ENCODE data around the gene CEACAM21. TPM values are rescaled to one million over a fixed set of nuclear protein-coding genes. Genes with fewer than 3 reads are reported as not detected.

The CEACAM21 gene
- polyA plus RNA-seq, 3 donors = 2.1 to 6.4 (median 4.1) TPM

DNA sequence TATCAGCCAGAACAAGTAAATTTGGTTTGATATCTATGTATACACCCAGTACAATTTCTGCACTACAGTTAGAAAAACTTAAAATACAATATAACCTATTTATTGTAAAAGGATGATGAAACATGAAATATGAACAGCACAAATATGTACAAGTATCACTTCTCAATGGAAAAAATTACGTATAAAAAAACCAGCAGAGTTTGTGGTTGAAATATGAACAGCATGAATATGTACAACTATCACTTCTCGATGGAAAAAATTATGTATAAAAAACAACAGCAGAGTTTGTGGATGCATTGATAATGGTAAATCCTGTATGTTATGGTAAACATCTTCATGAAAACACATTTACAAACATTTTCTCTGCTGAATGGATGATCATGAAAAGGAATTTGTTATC, 32.4 kb upstream of the CEACAM21 start:
- intact Hi-C loops (cut with micrococcal nuclease) = no loop called here
- no peaks in the 10 kb centered on the region for H3K9me3 Mint-ChIP-seq
- WGBS (ENCODE audit: insufficient coverage) = no CpG with 5 or more reads among the region's 2 CpGs
- Histone ChIP-seq H3K9ac (ENCODE audit: insufficient read depth, low read length, poor library complexity, severe bottlenecking) (no peak overlapping the region), H2AFZ (ENCODE audit: insufficient read depth, low read depth, low read length, poor library complexity, severe bottlenecking) (no peak overlapping the region), H4K20me1 (ENCODE audit: insufficient read depth, low read length) (no peaks in the 10 kb centered on the region), H3K4me1 (ENCODE audit: control insufficient read depth in 1 of 2, insufficient read depth in 2 of 2, low read length in 2 of 2) (peaks cover 48 to 63% of the 10 kb centered on the region in 2 donors), H3K4me2 (replicated peaks; ENCODE audit: extremely low read depth, low read length, poor library complexity, severe bottlenecking) (no peak overlapping the region), H3K27ac (ENCODE audit: low read depth in 1 of 2, low read length in 2 of 2) (no peak overlapping the region), H3K9me3 (replicated peaks in 1 of 2; ENCODE audit: control insufficient read depth in 1 of 2, insufficient read depth in 1 of 2, low read length in 2 of 2) (no peaks in the 10 kb centered on the region), H3K79me2 (ENCODE audit: insufficient read depth, low read length) (peaks cover 3% of the 10 kb centered on the region), H3K27me3 (ENCODE audit: control insufficient read depth in 2 of 2, insufficient read depth in 2 of 2, low read length in 2 of 2) (no peaks in the 10 kb centered on the region), H3K4me3 (replicated peaks in 1 of 3; ENCODE audit: low read depth in 2 of 3, low read length in 3 of 3) (no peak overlapping the region), H3K36me3 (replicated peaks in 1 of 2; ENCODE audit: control insufficient read depth in 1 of 2, insufficient read depth in 2 of 2, low read length in 2 of 2) (no peaks in the 10 kb centered on the region)
- no peak for TF ChIP-seq CTCF (IDR thresholded peaks at IDR 0.05)
- H3K4me3 Mint-ChIP-seq = no peak overlapping the region
- H3K27me3 Mint-ChIP-seq (ENCODE audit: low read depth in 3 of 3) = peaks cover 0 to 3% (median 3%) of the 10 kb centered on the region in 3 donors
- no peaks in the 10 kb centered on the region for H3K36me3 Mint-ChIP-seq
- H3K4me1 Mint-ChIP-seq = peaks cover 51% of the 10 kb centered on the region
- no peak for DNase-seq
- no peak overlapping the region for H3K27ac Mint-ChIP-seq

DNA sequence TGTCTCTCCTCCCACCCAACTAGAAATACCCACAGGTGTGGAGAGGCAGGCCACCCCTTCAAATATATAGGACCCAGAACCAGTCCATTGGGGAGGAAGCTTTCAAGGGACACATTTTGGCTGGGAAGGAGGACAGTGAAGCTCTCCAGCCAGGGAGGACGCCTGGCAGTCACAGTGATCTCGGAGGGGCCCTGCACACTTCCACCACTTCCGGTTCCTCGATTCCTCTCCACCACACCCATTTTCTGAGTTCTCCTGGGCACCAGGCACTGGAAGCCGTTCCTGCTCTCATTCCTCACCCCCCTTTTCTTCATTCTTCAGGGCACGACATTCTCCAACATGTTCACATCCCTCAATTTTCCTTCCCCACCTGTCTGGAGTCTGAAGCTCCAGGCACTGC, 30.4 kb upstream of the CEACAM21 start:
- 0% methylated on average over 3 of the region's 6 CpGs for WGBS (ENCODE audit: insufficient coverage)
- Histone ChIP-seq H3K9ac (ENCODE audit: insufficient read depth, low read length, poor library complexity, severe bottlenecking) (no peak overlapping the region), H3K79me2 (ENCODE audit: insufficient read depth, low read length) (peaks cover 14% of the 10 kb centered on the region), H3K4me2 (replicated peaks; ENCODE audit: extremely low read depth, low read length, poor library complexity, severe bottlenecking) (peak overlapping the region; percentile 86), H3K27ac (ENCODE audit: low read depth in 1 of 2, low read length in 2 of 2) (peak overlapping the region; percentile 18 to 82), H3K4me1 (ENCODE audit: control insufficient read depth in 1 of 2, insufficient read depth in 2 of 2, low read length in 2 of 2) (peaks cover 67 to 83% of the 10 kb centered on the region in 2 donors), H3K4me3 (replicated peaks in 1 of 3; ENCODE audit: low read depth in 2 of 3, low read length in 3 of 3) (peak overlapping the region; percentile 10 to 74 (median 13)), H3K27me3 (ENCODE audit: control insufficient read depth in 2 of 2, insufficient read depth in 2 of 2, low read length in 2 of 2) (no peaks in the 10 kb centered on the region), H3K9me3 (replicated peaks in 1 of 2; ENCODE audit: control insufficient read depth in 1 of 2, insufficient read depth in 1 of 2, low read length in 2 of 2) (no peaks in the 10 kb centered on the region), H3K36me3 (replicated peaks in 1 of 2; ENCODE audit: control insufficient read depth in 1 of 2, insufficient read depth in 2 of 2, low read length in 2 of 2) (no peaks in the 10 kb centered on the region), H2AFZ (ENCODE audit: insufficient read depth, low read depth, low read length, poor library complexity, severe bottlenecking) (peak overlapping the region; percentile 77), H4K20me1 (ENCODE audit: insufficient read depth, low read length) (no peaks in the 10 kb centered on the region)
- Mint-ChIP-seq H3K4me1 (peaks cover 70% of the 10 kb centered on the region), H3K36me3 (no peaks in the 10 kb centered on the region), H3K4me3 (peak overlapping the region; percentile 69 to 93), H3K27me3 (ENCODE audit: low read depth in 3 of 3) (no peaks in the 10 kb centered on the region), H3K27ac (peak overlapping the region; percentile 84 to 96 (median 87)), H3K9me3 (no peaks in the 10 kb centered on the region)
- no peak for TF ChIP-seq CTCF (IDR thresholded peaks at IDR 0.05)
- peak in 2 of 3 donors; percentile 42 to 54 for DNase-seq
- intact Hi-C loops (cut with micrococcal nuclease) = no loop called here
